Lower leg skin (tissue), 3 donors: ENCODE results near the gene LRP1B.

Source experiments
- POLR2A ChIP-seq, 2 donors: fragments of 450-650 bp; IDR thresholded peaks; one replicate each; pipeline ENCODE4 v1.6.1; 2016 to 2017; ENCODE audit warnings: antibody characterized with exemption in 2 of 2, mild to moderate bottlenecking in 1 of 2, moderate library complexity in 1 of 2
- TF ChIP-seq, protein P1 (sequence below), 3 donors: fragments of 450-650 bp; IDR thresholded peaks; one replicate each; pipeline ENCODE4 v1.5.1; 2016; ENCODE audit warnings: antibody characterized with exemption in 3 of 3, mild to moderate bottlenecking in 3 of 3, moderate library complexity in 2 of 3

GRCh38 chr2:141704541-141704940, 426.3 kb downstream of the LRP1B start:
- TF ChIP-seq, protein P1, sequence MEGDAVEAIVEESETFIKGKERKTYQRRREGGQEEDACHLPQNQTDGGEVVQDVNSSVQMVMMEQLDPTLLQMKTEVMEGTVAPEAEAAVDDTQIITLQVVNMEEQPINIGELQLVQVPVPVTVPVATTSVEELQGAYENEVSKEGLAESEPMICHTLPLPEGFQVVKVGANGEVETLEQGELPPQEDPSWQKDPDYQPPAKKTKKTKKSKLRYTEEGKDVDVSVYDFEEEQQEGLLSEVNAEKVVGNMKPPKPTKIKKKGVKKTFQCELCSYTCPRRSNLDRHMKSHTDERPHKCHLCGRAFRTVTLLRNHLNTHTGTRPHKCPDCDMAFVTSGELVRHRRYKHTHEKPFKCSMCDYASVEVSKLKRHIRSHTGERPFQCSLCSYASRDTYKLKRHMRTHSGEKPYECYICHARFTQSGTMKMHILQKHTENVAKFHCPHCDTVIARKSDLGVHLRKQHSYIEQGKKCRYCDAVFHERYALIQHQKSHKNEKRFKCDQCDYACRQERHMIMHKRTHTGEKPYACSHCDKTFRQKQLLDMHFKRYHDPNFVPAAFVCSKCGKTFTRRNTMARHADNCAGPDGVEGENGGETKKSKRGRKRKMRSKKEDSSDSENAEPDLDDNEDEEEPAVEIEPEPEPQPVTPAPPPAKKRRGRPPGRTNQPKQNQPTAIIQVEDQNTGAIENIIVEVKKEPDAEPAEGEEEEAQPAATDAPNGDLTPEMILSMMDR (IDR thresholded peaks at IDR 0.05): no peak
- TF ChIP-seq POLR2A (IDR thresholded peaks at IDR 0.05): no peak
